ENCODE data around the gene IFI27. TPM values are rescaled to one million over a fixed set of nuclear protein-coding genes. Genes with fewer than 3 reads are reported as not detected.

Gene IFI27
- total and polyA plus RNA-seq, 2 of the 4 experiments (the other 2 are of a cell fraction) = under 0.01 to 0.60 TPM

GRCh38 chr14:94074534-94074933 is 36.0 kb upstream of the IFI27 start:
- dilution Hi-C loops (cut with HindIII; ENCODE audit: low sequenced_read_pairs, unreplicated experiment) = no loop called here
- ChIA-PET CTCF (no interaction called here), POLR2A (ENCODE audit: unreplicated experiment) (no interaction called here)
- DNase-seq = no peak
- H4K5ac ChIP-seq (ENCODE audit: low read depth, low read length) = no peak overlapping the region
- no peak overlapping the region for H3K9ac ChIP-seq (ENCODE audit: low read depth, low read length)
- peaks cover 15% of the 10 kb centered on the region for H3K36me3 ChIP-seq (ENCODE audit: control insufficient read depth, insufficient read depth, low read length)
- peaks cover 7 to 31% of the 10 kb centered on the region in 2 experiments; a peak in 3 of 4 replicates for H3K79me1 ChIP-seq (ENCODE audit: low read depth in 1 of 2, low read length in 2 of 2)
- no peak overlapping the region for H2AFZ ChIP-seq (replicated peaks; ENCODE audit: low read length, poor library complexity)
- H3K9me3 ChIP-seq (ENCODE audit: control insufficient read depth, insufficient read depth, low read length) = peaks cover 4% of the 10 kb centered on the region; the same call in 1 of the 2 replicates
- no peak for ATAC-seq (ENCODE audit: low read depth)
- in situ Hi-C loops (cut with MboI; ENCODE audit: low sequenced_read_pairs) = no loop called here
- H2AK5ac ChIP-seq (ENCODE audit: low read depth, low read length) = no peak overlapping the region
- peaks cover 6% of the 10 kb centered on the region for H3K4me1 ChIP-seq (ENCODE audit: control insufficient read depth, insufficient read depth, low read length)
- H3K27ac ChIP-seq (ENCODE audit: insufficient read depth, low read length) = no peak overlapping the region
- H3K4ac ChIP-seq (ENCODE audit: low read depth, low read length) = no peak overlapping the region
- H3K14ac ChIP-seq (replicated peaks; ENCODE audit: low read depth, low read length) = no peak overlapping the region
- H3K4me3 ChIP-seq (ENCODE audit: insufficient read depth, low read depth, low read length) = no peak overlapping the region
- no peak overlapping the region for H2AK9ac ChIP-seq (replicated peaks; ENCODE audit: low read depth, low read length, poor library complexity)
- H3K9me1 ChIP-seq (ENCODE audit: insufficient read depth, low read length) = peaks cover 3% of the 10 kb centered on the region
- peaks cover 34% of the 10 kb centered on the region for H4K20me1 ChIP-seq (ENCODE audit: insufficient read depth, low read length)
- intact Hi-C loops (cut with micrococcal nuclease) = no loop called here
- H2BK20ac ChIP-seq (ENCODE audit: low read depth, low read length) = no peak overlapping the region
- BruUV-seq (replicated peaks) = no TSS peak
- H2BK15ac ChIP-seq (ENCODE audit: low read depth, low read length) = no peak overlapping the region
- H2BK5ac ChIP-seq (ENCODE audit: low read depth, low read length, poor library complexity, severe bottlenecking) = no peak overlapping the region
- no peak overlapping the region for H3K56ac ChIP-seq (ENCODE audit: extremely low read depth, insufficient read depth, low read length)
- no peaks in the 10 kb centered on the region for H3K27me3 ChIP-seq (ENCODE audit: control insufficient read depth, insufficient read depth, low read length)
- no peak overlapping the region for H3K18ac ChIP-seq (ENCODE audit: low read depth, low read length)
- TF ChIP-seq CHD1 (IDR thresholded peaks at IDR 0.05; ENCODE audit: low read depth, low read length) = no peak
- TF ChIP-seq MAZ (IDR thresholded peaks at IDR 0.05; ENCODE audit: borderline replicate concordance, low read depth, low read length) = no peak
- TF ChIP-seq MXI1 (IDR thresholded peaks at IDR 0.05; ENCODE audit: borderline replicate concordance, low read depth, low read length) = no peak
- no peak for TF ChIP-seq CEBPB (IDR thresholded peaks at IDR 0.05; ENCODE audit: low read depth, low read length)
- no peak for TF ChIP-seq RFX5 (IDR thresholded peaks at IDR 0.05; ENCODE audit: low read depth, low read length)
- TF ChIP-seq POLR2A (IDR thresholded peaks at IDR 0.05; ENCODE audit: low read depth, low read length) = no peak
- no peak for TF ChIP-seq NFE2L2 (IDR thresholded peaks at IDR 0.05; ENCODE audit: low read depth, low read length)
- TF ChIP-seq RCOR1 (IDR thresholded peaks at IDR 0.05; ENCODE audit: insufficient replicate concordance, low read length) = no peak
- TF ChIP-seq SMC3 (IDR thresholded peaks at IDR 0.05; ENCODE audit: low read depth, low read length) = no peak
- no peak for TF ChIP-seq ELK1 (IDR thresholded peaks at IDR 0.05; ENCODE audit: borderline replicate concordance, low read depth, low read length)
- no peak for TF ChIP-seq MAFK (IDR thresholded peaks at IDR 0.05; ENCODE audit: low read depth, low read length)
- no CpG with 5 or more reads among the region's 3 CpGs for WGBS, 2 experiments (ENCODE audit: extremely low coverage in 2 of 2, insufficient read length in 1 of 2)
- H2BK120ac ChIP-seq (ENCODE audit: low read depth, low read length) = no peak overlapping the region
- no peak overlapping the region for H4K8ac ChIP-seq (ENCODE audit: low read depth in 2 of 2, low read length in 2 of 2)
- no peak overlapping the region for H3K4me2 ChIP-seq (ENCODE audit: low read depth, low read length)
- H4K91ac ChIP-seq (ENCODE audit: insufficient read depth, low read depth, low read length) = no peak overlapping the region
- no peak overlapping the region for H3K23ac ChIP-seq (ENCODE audit: low read depth, low read length)

Measured in IMR-90 (cell line).